Measurements from ENCODE around the gene PCBP4.

- TF ChIP-seq CTCF (IDR thresholded peaks at IDR 0.05) (no peak), POLR2A (IDR thresholded peaks at IDR 0.05) (no peak)
Observed at GRCh38 chr3:52010431-52010830, 43.2 kb upstream of the PCBP4 start.

Measured in adrenal gland (tissue), 5 donors.